Hepatocyte (in vitro differentiated cells): Measurements from ENCODE around the gene CLCN1. TPM values are rescaled to one million over a fixed set of nuclear protein-coding genes. Genes with fewer than 3 reads are reported as not detected.

Experiments
- DNase-seq: peaks from one replicate; pipeline ENCODE4 v3.0.0-alpha.2; 2016; ENCODE audit warnings: low spot score
- H2AFZ ChIP-seq: fragments of 200-600 bp; sonication (generic); 2 replicates; pipeline ENCODE4 v1.6.0; 2016; ENCODE audit warnings: antibody characterized with exemption, mild to moderate bottlenecking
- H3K27ac ChIP-seq: fragments of 200-600 bp; sonication (generic); 2 replicates; pipeline ENCODE4 v1.5.1; 2016; ENCODE audit warnings: mild to moderate bottlenecking
- H3K27me3 ChIP-seq: fragments of 200-600 bp; sonication (generic); 2 replicates; pipeline ENCODE4 v1.6.1; 2016
- H3K36me3 ChIP-seq: fragments of 200-600 bp; sonication (generic); replicated peaks from 2 replicates; pipeline ENCODE4 v1.5.1; 2016; ENCODE audit warnings: low read depth; ENCODE audit not compliant: insufficient read depth
- H3K4me1 ChIP-seq: fragments of 200-600 bp; sonication (generic); 2 replicates; pipeline ENCODE4 v1.5.1; 2016; ENCODE audit warnings: mild to moderate bottlenecking, moderate library complexity; ENCODE audit not compliant: insufficient read depth
- H3K4me2 ChIP-seq: fragments of 200-600 bp; sonication (generic); 2 replicates; pipeline ENCODE4 v1.6.0; 2016
- H3K4me3 ChIP-seq: fragments of 200-600 bp; sonication (generic); 2 replicates; pipeline ENCODE4 v1.5.1; 2016; ENCODE audit warnings: mild to moderate bottlenecking
- H3K79me2 ChIP-seq: fragments of 200-600 bp; sonication (generic); 2 replicates; pipeline ENCODE4 v1.6.0; 2017; ENCODE audit warnings: mild to moderate bottlenecking
- H3K9me2 ChIP-seq: fragments of 200-600 bp; sonication (generic); replicated peaks from 2 replicates; pipeline ENCODE4 v1.6.0; 2017; ENCODE audit warnings: mild to moderate bottlenecking; ENCODE audit not compliant: insufficient read depth
- H3K9me3 ChIP-seq: fragments of 200-600 bp; sonication (generic); 2 replicates; pipeline ENCODE4 v1.5.1; 2016; ENCODE audit warnings: low read depth, mild to moderate bottlenecking
- H4K20me1 ChIP-seq: fragments of 200-600 bp; sonication (generic); 2 replicates; pipeline ENCODE4 v1.6.0; 2016; ENCODE audit warnings: mild to moderate bottlenecking; ENCODE audit not compliant: insufficient read depth, poor library complexity, severe bottlenecking
- EZH2 ChIP-seq: fragments of 200-600 bp; sonication (generic); IDR thresholded peaks from 2 replicates; pipeline ENCODE4 v1.6.1; 2016; ENCODE audit warnings: antibody characterized with exemption, mild to moderate bottlenecking, borderline replicate concordance
- EZH2phosphoT487 ChIP-seq: fragments of 200-600 bp; sonication (generic); IDR thresholded peaks from one replicate; pipeline ENCODE4 v1.6.1; 2018; ENCODE audit warnings: antibody characterized with exemption, mild to moderate bottlenecking, low read depth, moderate library complexity; ENCODE audit not compliant: unreplicated experiment, severe bottlenecking
- WGBS: methylation state at CpG from one replicate; pipeline ENCODE4 v1.1.6; 2016; ENCODE audit warnings: low lambda C conversion rate; ENCODE audit errors: missing lambda C conversion rate; 5-methylcytosine and 5-hydroxymethylcytosine counted together
- polyA plus RNA-seq: library from polyadenylated mRNA; unstranded; fragments of >200 nt; fragmentation: Nextera tagmentation; extraction: Ambion mirVana; gene quantifications from 2 replicates; pipeline ENCODE4 v1.2.1, GENCODE V29; 2016
- total RNA-seq: library from RNA; depleted of rRNA; stranded (reverse); fragments of >200 nt; gene quantifications from 2 replicates; pipeline ENCODE4 v1.2.3, GENCODE V29; 2014
- TF ChIP-seq, protein P1 (sequence below): fragments of 200-600 bp; sonication (generic); IDR thresholded peaks from 2 replicates; pipeline ENCODE4 v1.5.1; 2016; ENCODE audit warnings: antibody characterized with exemption, mild to moderate bottlenecking; ENCODE audit not compliant: poor library complexity

Gene CLCN1
- total and polyA plus RNA-seq, 2 experiments from 2014 or later = 0.07 TPM; not detected in 1

- H4K20me1 ChIP-seq = peaks cover 45% of the 10 kb centered on the region
- peak; percentile 82 for DNase-seq
- H3K9me2 ChIP-seq = no peaks in the 10 kb centered on the region
- peak overlapping the region; percentile 89 for H2AFZ ChIP-seq
- peak overlapping the region; percentile 89 for H3K4me2 ChIP-seq
- no peak for TF ChIP-seq EZH2phosphoT487
- TF ChIP-seq, protein P1, sequence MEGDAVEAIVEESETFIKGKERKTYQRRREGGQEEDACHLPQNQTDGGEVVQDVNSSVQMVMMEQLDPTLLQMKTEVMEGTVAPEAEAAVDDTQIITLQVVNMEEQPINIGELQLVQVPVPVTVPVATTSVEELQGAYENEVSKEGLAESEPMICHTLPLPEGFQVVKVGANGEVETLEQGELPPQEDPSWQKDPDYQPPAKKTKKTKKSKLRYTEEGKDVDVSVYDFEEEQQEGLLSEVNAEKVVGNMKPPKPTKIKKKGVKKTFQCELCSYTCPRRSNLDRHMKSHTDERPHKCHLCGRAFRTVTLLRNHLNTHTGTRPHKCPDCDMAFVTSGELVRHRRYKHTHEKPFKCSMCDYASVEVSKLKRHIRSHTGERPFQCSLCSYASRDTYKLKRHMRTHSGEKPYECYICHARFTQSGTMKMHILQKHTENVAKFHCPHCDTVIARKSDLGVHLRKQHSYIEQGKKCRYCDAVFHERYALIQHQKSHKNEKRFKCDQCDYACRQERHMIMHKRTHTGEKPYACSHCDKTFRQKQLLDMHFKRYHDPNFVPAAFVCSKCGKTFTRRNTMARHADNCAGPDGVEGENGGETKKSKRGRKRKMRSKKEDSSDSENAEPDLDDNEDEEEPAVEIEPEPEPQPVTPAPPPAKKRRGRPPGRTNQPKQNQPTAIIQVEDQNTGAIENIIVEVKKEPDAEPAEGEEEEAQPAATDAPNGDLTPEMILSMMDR = no peak
- no peak for TF ChIP-seq EZH2
- no peaks in the 10 kb centered on the region for H3K27me3 ChIP-seq
- H3K79me2 ChIP-seq = peaks cover 55% of the 10 kb centered on the region
- H3K27ac ChIP-seq = peak overlapping the region; percentile 100
- H3K9me3 ChIP-seq = no peaks in the 10 kb centered on the region
- H3K4me3 ChIP-seq = peak overlapping the region; percentile 100
- H3K36me3 ChIP-seq = no peaks in the 10 kb centered on the region
- WGBS = 2% methylated on average over 19 of the region's 64 CpGs
- H3K4me1 ChIP-seq = peaks cover 48% of the 10 kb centered on the region
Measured at GRCh38 chr7:143381427-143382125, 65.7 kb downstream of the CLCN1 start.

DNA sequence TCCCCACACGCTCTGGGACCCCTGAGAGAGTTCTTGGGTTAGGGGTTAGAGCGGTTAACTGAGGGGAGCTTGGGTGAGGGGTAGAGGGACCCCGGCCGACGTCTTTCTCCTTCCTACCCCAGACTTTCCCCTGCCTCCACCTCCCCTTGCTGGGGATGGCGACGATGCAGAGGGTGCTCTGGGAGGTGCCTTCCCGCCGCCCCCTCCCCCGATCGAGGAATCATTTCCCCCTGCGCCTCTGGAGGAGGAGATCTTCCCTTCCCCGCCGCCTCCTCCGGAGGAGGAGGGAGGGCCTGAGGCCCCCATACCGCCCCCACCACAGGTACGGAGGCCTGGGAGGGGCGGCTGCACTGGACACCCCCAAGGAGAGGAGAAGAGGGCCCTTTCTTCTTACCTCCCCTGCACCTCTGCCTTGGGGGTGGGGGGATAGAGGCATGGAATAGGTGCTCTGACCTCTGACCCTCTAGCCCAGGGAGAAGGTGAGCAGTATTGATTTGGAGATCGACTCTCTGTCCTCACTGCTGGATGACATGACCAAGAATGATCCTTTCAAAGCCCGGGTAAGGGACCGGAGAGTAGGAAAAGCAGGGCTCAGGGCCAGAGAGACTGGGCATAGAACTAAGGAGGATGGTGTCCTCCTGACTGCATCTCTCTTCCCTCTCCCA lies 66.3 kb downstream of the CLCN1 start:
- DNase-seq = no peak
- Histone ChIP-seq H3K4me2 (peak overlapping the region; percentile 89), H3K36me3 (no peaks in the 10 kb centered on the region), H3K4me3 (peak overlapping the region; percentile 100), H3K9me2 (no peaks in the 10 kb centered on the region), H3K4me1 (peaks cover 52% of the 10 kb centered on the region), H2AFZ (no peak overlapping the region), H3K27ac (peak overlapping the region; percentile 100), H4K20me1 (peaks cover 48% of the 10 kb centered on the region), H3K27me3 (no peaks in the 10 kb centered on the region), H3K79me2 (peaks cover 55% of the 10 kb centered on the region), H3K9me3 (no peaks in the 10 kb centered on the region)
- WGBS = 20% methylated on average over 16 of the region's 21 CpGs
- TF ChIP-seq, protein P1 = no peak
- TF ChIP-seq EZH2phosphoT487 = no peak
- no peak for TF ChIP-seq EZH2

GRCh38 chr7:143382791-143383641 lies 67.1 kb downstream of the CLCN1 start:
- Histone ChIP-seq H2AFZ (no peak overlapping the region), H4K20me1 (peaks cover 55% of the 10 kb centered on the region)
- 96% methylated on average over 10 of the region's 15 CpGs for WGBS

More at GRCh38 chr7:143382791-143383641, 67.1 kb downstream of the CLCN1 start:
- Histone ChIP-seq H3K4me1 (peaks cover 52% of the 10 kb centered on the region), H3K36me3 (no peaks in the 10 kb centered on the region), H3K4me3 (peak overlapping the region; percentile 100), H3K9me3 (no peaks in the 10 kb centered on the region), H3K27ac (no peak overlapping the region), H3K4me2 (peak overlapping the region; percentile 89), H3K27me3 (no peaks in the 10 kb centered on the region), H3K79me2 (peaks cover 55% of the 10 kb centered on the region), H3K9me2 (no peaks in the 10 kb centered on the region)
- DNase-seq = no peak
- TF ChIP-seq, protein P1 = no peak
- TF ChIP-seq EZH2phosphoT487 = no peak
- no peak for TF ChIP-seq EZH2
